HepG2 (cell line): Measurements from ENCODE around the gene HMG20B. TPM values are rescaled to one million over a fixed set of nuclear protein-coding genes. Genes with fewer than 3 reads are reported as not detected.

Experiments used
- ATAD3A ChIP-seq: sonication (generic); formaldehyde crosslinking; IDR thresholded peaks from 2 replicates; pipeline ENCODE4 v1.4.0; 2020; ENCODE audit warnings: missing genetic modification reagents
- DBP ChIP-seq: sonication (generic); formaldehyde crosslinking; IDR thresholded peaks from 2 replicates; pipeline ENCODE4 v1.4.0; 2020; ENCODE audit warnings: missing genetic modification reagents; ENCODE audit errors: not compliant biosample characterization
- FOXA1 ChIP-seq, 2 experiments: fragments of 450-650 bp in 1 of 2; sonication (generic) in 1 of 2; formaldehyde crosslinking in 1 of 2; IDR thresholded peaks; 2 replicates each; pipeline versions ENCODE4 v1.4.0 to v1.6.1; 2016 to 2020; ENCODE audit warnings: missing genetic modification reagents in 1 of 2
- GATA4 ChIP-seq: sonication (generic); IDR thresholded peaks from 2 replicates; pipeline ENCODE4 v1.6.1; 2016; ENCODE audit warnings: antibody characterized with exemption, low read depth, borderline replicate concordance
- HHEX ChIP-seq: IDR thresholded peaks from 2 replicates; pipeline ENCODE4 v1.6.1; 2016; ENCODE audit warnings: control low read depth
- MAFK ChIP-seq, 2 experiments: IDR thresholded peaks in 1 of 2; conservative IDR thresholded peaks in 1 of 2; 2 replicates each; pipeline ENCODE4 v1.6.1; 2011; ENCODE audit warnings: improper control_type of control experiment in 2 of 2, low read length in 2 of 2
- MXD4 ChIP-seq: IDR thresholded peaks from 2 replicates; pipeline ENCODE4 v1.6.1; 2016; ENCODE audit warnings: mild to moderate bottlenecking, missing biosample characterization, missing genetic modification reagents
- PHB2 ChIP-seq: fragments of 450-650 bp; IDR thresholded peaks from 2 replicates; pipeline ENCODE4 v1.6.1; 2018; ENCODE audit not compliant: partially characterized antibody
- SIX1 ChIP-seq: sonication (generic); formaldehyde crosslinking; IDR thresholded peaks from 2 replicates; pipeline ENCODE4 v1.4.0; 2020; ENCODE audit warnings: missing genetic modification reagents, borderline replicate concordance
- SP2 ChIP-seq: sonication (generic); formaldehyde crosslinking; IDR thresholded peaks from 2 replicates; pipeline ENCODE4 v1.5.1; 2020; ENCODE audit warnings: mild to moderate bottlenecking, missing genetic modification reagents
- TGIF2 ChIP-seq: IDR thresholded peaks from 2 replicates; pipeline ENCODE4 v1.6.1; 2016; ENCODE audit warnings: control low read depth, missing compliant biosample characterization
- ZNF138 ChIP-seq: sonication (generic); formaldehyde crosslinking; IDR thresholded peaks from 2 replicates; pipeline ENCODE4 v1.5.0; 2020; ENCODE audit warnings: mild to moderate bottlenecking, low read depth, missing genetic modification reagents
- ZNF616 ChIP-seq: sonication (generic); formaldehyde crosslinking; IDR thresholded peaks from 2 replicates; pipeline ENCODE4 v1.5.0; 2020; ENCODE audit warnings: low read depth, mild to moderate bottlenecking, missing genetic modification reagents
- ZNF619 ChIP-seq: sonication (generic); formaldehyde crosslinking; IDR thresholded peaks from 2 replicates; pipeline ENCODE4 v1.4.0; 2020; ENCODE audit warnings: mild to moderate bottlenecking, missing genetic modification reagents
- ZNF629 ChIP-seq: sonication (generic); formaldehyde crosslinking; conservative IDR thresholded peaks from 2 replicates; pipeline ENCODE4 v1.5.0; 2020; ENCODE audit warnings: missing genetic modification reagents
- polyA plus RNA-seq, 8 experiments: library from polyadenylated mRNA; depleted of rRNA in 3 of 8; stranded (reverse) in 7 of 8; unstranded in 1 of 8; fragments of >200 nt; fragmentation: Illumina TruSeq in 4 of 8; extraction: Trizol in 4 of 8; gene quantifications; 2 replicates each; pipeline versions ENCODE4 v1.2.1 to v1.2.3, GENCODE V29; 2011 to 2016; ENCODE audit warnings: low read depth in 4 of 8, missing spikeins in 1 of 8, mixed read lengths in 1 of 8; ENCODE audit not compliant: insufficient read depth in 1 of 8
- total RNA-seq, 5 experiments: library from RNA; depleted of rRNA; stranded (reverse); fragments of >200 nt; fragmentation: Illumina TruSeq; extraction: Trizol; gene quantifications; 2 replicates each; pipeline ENCODE4 v1.2.3, GENCODE V29; 2016; ENCODE audit warnings: low read depth in 1 of 5
- TF ChIP-seq, protein P1 (sequence below), 2 experiments: sonication (generic) in 1 of 2; formaldehyde crosslinking in 1 of 2; IDR thresholded peaks; 2 replicates each; pipeline versions ENCODE4 v1.4.0 to v1.6.1; 2018 to 2020; ENCODE audit warnings: missing genetic modification reagents in 2 of 2, borderline replicate concordance in 1 of 2, low read depth in 1 of 2, mild to moderate bottlenecking in 1 of 2, missing biosample characterization in 1 of 2
- TF ChIP-seq, protein P2 (sequence below): sonication (generic); formaldehyde crosslinking; IDR thresholded peaks from 2 replicates; pipeline ENCODE4 v1.5.1; 2020; ENCODE audit warnings: missing genetic modification reagents, mild to moderate bottlenecking, borderline replicate concordance
- TF ChIP-seq, protein P3 (sequence below): sonication (generic); formaldehyde crosslinking; IDR thresholded peaks from 2 replicates; pipeline ENCODE4 v1.4.0; 2020; ENCODE audit warnings: missing genetic modification reagents, borderline replicate concordance
- TF ChIP-seq, protein P4 (sequence below): sonication (generic); formaldehyde crosslinking; IDR thresholded peaks from 2 replicates; pipeline ENCODE4 v1.4.0; 2020; ENCODE audit warnings: missing genetic modification reagents

Gene HMG20B
- total and polyA plus RNA-seq, 2 of the 13 experiments (the other 11 are each of a cell fraction or from before 2014, with no cell fraction given): 23.9 to 29.2 TPM

GRCh38 chr19:3626473-3627350 is 54.0 kb downstream of the HMG20B start, which contains the start of gene CACTIN (continued):
- TF ChIP-seq, protein P1, sequence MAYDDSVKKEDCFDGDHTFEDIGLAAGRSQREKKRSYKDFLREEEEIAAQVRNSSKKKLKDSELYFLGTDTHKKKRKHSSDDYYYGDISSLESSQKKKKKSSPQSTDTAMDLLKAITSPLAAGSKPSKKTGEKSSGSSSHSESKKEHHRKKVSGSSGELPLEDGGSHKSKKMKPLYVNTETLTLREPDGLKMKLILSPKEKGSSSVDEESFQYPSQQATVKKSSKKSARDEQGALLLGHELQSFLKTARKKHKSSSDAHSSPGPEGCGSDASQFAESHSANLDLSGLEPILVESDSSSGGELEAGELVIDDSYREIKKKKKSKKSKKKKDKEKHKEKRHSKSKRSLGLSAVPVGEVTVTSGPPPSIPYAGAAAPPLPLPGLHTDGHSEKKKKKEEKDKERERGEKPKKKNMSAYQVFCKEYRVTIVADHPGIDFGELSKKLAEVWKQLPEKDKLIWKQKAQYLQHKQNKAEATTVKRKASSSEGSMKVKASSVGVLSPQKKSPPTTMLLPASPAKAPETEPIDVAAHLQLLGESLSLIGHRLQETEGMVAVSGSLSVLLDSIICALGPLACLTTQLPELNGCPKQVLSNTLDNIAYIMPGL (CRISPR knock-in tag; IDR thresholded peaks at IDR 0.05; ENCODE audit: borderline replicate concordance in 1 of 2, low read depth in 1 of 2): peak; percentile 72; a peak in 3 of 4 replicates
- peak; percentile 83; the same call in 1 of the 2 replicates for TF ChIP-seq ZNF619 (CRISPR knock-in tag)
- TF ChIP-seq MXD4 (CRISPR knock-in tag): peak; percentile 90
- TF ChIP-seq, protein P2, sequence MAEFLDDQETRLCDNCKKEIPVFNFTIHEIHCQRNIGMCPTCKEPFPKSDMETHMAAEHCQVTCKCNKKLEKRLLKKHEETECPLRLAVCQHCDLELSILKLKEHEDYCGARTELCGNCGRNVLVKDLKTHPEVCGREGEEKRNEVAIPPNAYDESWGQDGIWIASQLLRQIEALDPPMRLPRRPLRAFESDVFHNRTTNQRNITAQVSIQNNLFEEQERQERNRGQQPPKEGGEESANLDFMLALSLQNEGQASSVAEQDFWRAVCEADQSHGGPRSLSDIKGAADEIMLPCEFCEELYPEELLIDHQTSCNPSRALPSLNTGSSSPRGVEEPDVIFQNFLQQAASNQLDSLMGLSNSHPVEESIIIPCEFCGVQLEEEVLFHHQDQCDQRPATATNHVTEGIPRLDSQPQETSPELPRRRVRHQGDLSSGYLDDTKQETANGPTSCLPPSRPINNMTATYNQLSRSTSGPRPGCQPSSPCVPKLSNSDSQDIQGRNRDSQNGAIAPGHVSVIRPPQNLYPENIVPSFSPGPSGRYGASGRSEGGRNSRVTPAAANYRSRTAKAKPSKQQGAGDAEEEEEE: peak; percentile 59; the same call in 1 of the 2 replicates
- TF ChIP-seq, protein P3, sequence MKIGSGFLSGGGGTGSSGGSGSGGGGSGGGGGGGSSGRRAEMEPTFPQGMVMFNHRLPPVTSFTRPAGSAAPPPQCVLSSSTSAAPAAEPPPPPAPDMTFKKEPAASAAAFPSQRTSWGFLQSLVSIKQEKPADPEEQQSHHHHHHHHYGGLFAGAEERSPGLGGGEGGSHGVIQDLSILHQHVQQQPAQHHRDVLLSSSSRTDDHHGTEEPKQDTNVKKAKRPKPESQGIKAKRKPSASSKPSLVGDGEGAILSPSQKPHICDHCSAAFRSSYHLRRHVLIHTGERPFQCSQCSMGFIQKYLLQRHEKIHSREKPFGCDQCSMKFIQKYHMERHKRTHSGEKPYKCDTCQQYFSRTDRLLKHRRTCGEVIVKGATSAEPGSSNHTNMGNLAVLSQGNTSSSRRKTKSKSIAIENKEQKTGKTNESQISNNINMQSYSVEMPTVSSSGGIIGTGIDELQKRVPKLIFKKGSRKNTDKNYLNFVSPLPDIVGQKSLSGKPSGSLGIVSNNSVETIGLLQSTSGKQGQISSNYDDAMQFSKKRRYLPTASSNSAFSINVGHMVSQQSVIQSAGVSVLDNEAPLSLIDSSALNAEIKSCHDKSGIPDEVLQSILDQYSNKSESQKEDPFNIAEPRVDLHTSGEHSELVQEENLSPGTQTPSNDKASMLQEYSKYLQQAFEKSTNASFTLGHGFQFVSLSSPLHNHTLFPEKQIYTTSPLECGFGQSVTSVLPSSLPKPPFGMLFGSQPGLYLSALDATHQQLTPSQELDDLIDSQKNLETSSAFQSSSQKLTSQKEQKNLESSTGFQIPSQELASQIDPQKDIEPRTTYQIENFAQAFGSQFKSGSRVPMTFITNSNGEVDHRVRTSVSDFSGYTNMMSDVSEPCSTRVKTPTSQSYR (CRISPR knock-in tag): no peak
- TF ChIP-seq, protein P4, sequence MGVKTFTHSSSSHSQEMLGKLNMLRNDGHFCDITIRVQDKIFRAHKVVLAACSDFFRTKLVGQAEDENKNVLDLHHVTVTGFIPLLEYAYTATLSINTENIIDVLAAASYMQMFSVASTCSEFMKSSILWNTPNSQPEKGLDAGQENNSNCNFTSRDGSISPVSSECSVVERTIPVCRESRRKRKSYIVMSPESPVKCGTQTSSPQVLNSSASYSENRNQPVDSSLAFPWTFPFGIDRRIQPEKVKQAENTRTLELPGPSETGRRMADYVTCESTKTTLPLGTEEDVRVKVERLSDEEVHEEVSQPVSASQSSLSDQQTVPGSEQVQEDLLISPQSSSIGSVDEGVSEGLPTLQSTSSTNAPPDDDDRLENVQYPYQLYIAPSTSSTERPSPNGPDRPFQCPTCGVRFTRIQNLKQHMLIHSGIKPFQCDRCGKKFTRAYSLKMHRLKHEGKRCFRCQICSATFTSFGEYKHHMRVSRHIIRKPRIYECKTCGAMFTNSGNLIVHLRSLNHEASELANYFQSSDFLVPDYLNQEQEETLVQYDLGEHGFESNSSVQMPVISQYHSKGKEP (CRISPR knock-in tag): peak; percentile 39; the same call in 1 of the 2 replicates
- TF ChIP-seq FOXA1 (IDR thresholded peaks at IDR 0.05): no peak
- TF ChIP-seq FOXA1 (CRISPR knock-in tag; IDR thresholded peaks at IDR 0.05): peak; percentile 4; the same call in 1 of the 2 replicates
- no peak for TF ChIP-seq HHEX (CRISPR knock-in tag)
- no peak for TF ChIP-seq ZNF629 (CRISPR knock-in tag)
- TF ChIP-seq GATA4: no peak; the same call in 1 of the 2 replicates
- no peak for TF ChIP-seq DBP
- TF ChIP-seq ATAD3A (CRISPR knock-in tag): no peak
- no peak for TF ChIP-seq SIX1 (CRISPR knock-in tag)
- 0 out of 2 replicates have a peak, but pooled peaks have one; percentile 31 for TF ChIP-seq TGIF2 (CRISPR knock-in tag)
- TF ChIP-seq ZNF138 (CRISPR knock-in tag): peak; percentile 87; the same call in 1 of the 2 replicates
- no peak for TF ChIP-seq ZNF616 (CRISPR knock-in tag)
- TF ChIP-seq MAFK (conservative IDR thresholded peaks at IDR 0.05 in 1 of 2, IDR thresholded peaks at IDR 0.05 in 1 of 2; ENCODE audit: low read length in 2 of 2): 0 out of 4 replicates have a peak, but pooled peaks of 1 of the 2 experiments have one; percentile 32
- TF ChIP-seq SP2: peak; percentile 75
- TF ChIP-seq PHB2: no peak
